H1 (cell line): ENCODE measurements around the gene ZSCAN25. TPM values are rescaled to one million over a fixed set of nuclear protein-coding genes. Genes with fewer than 3 reads are reported as not detected.

ENCODE experiments used
- CTCF ChIA-PET: fragments of 300-600 bp; sonication (Branson Sonifier 250); formaldehyde crosslinking; loops from one replicate; lab custom pipeline; 2021; ENCODE audit not compliant: partially characterized antibody; lab: Charles Lee
- POLR2A ChIA-PET: fragments of 300-600 bp; sonication (Branson Sonifier 250); formaldehyde crosslinking; loops from one replicate; lab custom pipeline; 2021; ENCODE audit warnings: inconsistent platforms; ENCODE audit not compliant: partially characterized antibody; lab: Charles Lee
- DNase-seq, 2 experiments: peaks; one replicate each; pipeline versions ENCODE4 v3.0.0 to v3.0.0-alpha.2; 2010 to 2022; ENCODE audit warnings: low spot score in 2 of 2, low read depth in 1 of 2, mixed read lengths in 1 of 2
- FAIRE-seq: peaks from 2 replicates; lab custom pipeline; 2011; peaks lifted over from hg19 to GRCh38; lab: Jason Lieb, UNC
- H2AFZ ChIP-seq: 2 replicates; pipeline ENCODE4 v1.8.1; 2012; ENCODE audit warnings: low read length, inconsistent platforms
- H2AK5ac ChIP-seq: 2 replicates; pipeline ENCODE4 v1.6.1; 2013; ENCODE audit warnings: low read depth, low read length
- H2BK120ac ChIP-seq: replicated peaks from 2 replicates; pipeline ENCODE3; 2013; ENCODE audit warnings: low read depth, low read length, inconsistent platforms
- H2BK12ac ChIP-seq: 2 replicates; pipeline ENCODE4 v1.6.1; 2013; ENCODE audit warnings: low read depth, low read length
- H2BK15ac ChIP-seq: 2 replicates; pipeline ENCODE4 v1.6.1; 2013; ENCODE audit warnings: low read length
- H2BK20ac ChIP-seq: 2 replicates; pipeline ENCODE4 v1.6.1; 2013; ENCODE audit warnings: low read length
- H2BK5ac ChIP-seq: 2 replicates; pipeline ENCODE4 v1.6.1; 2013; ENCODE audit warnings: low read depth, low read length
- H3K14ac ChIP-seq: 2 replicates; pipeline ENCODE4 v1.6.1; 2013; ENCODE audit warnings: inconsistent platforms; ENCODE audit not compliant: insufficient read length
- H3K18ac ChIP-seq: 2 replicates; pipeline ENCODE4 v1.6.1; 2013; ENCODE audit warnings: low read length; ENCODE audit errors: extremely low read depth
- H3K23ac ChIP-seq: 2 replicates; pipeline ENCODE4 v1.6.1; 2013; ENCODE audit warnings: inconsistent platforms; ENCODE audit not compliant: insufficient read length
- H3K23me2 ChIP-seq: 2 replicates; pipeline ENCODE4 v1.6.1; 2013; ENCODE audit warnings: low read depth, low read length
- H3K27ac ChIP-seq: 2 replicates; pipeline ENCODE4 v1.6.1; 2011; ENCODE audit warnings: low read depth, low read length, inconsistent platforms
- H3K27me3 ChIP-seq, 4 experiments: replicated peaks in 1 of 4; 1 replicate in 1 of 4; 2 replicates in 3 of 4; pipeline versions ENCODE4 v1.6.1 to v1.8.1; 2011 to 2013; ENCODE audit warnings: low read length in 3 of 4, mild to moderate bottlenecking in 3 of 4, inconsistent platforms in 2 of 4, mixed read lengths in 2 of 4, moderate library complexity in 1 of 4; ENCODE audit not compliant: control insufficient read depth in 3 of 4, insufficient read depth in 3 of 4; ENCODE audit errors: extremely low read depth in 1 of 4
- H3K36me3 ChIP-seq, 4 experiments: 2 replicates each; pipeline versions ENCODE4 v1.6.1 to v1.8.1; 2011 to 2013; ENCODE audit warnings: mild to moderate bottlenecking in 4 of 4, low read length in 3 of 4, moderate library complexity in 2 of 4, control low read depth in 1 of 4, inconsistent platforms in 1 of 4; ENCODE audit not compliant: insufficient read depth in 4 of 4, control insufficient read depth in 2 of 4
- H3K4ac ChIP-seq: replicated peaks from 2 replicates; pipeline ENCODE3; 2013; ENCODE audit warnings: low read length, low read depth, mixed read lengths, inconsistent platforms; ENCODE audit not compliant: insufficient read length
- H3K4me1 ChIP-seq, 4 experiments: replicated peaks in 1 of 4; 1 replicate in 1 of 4; 2 replicates in 3 of 4; pipeline versions ENCODE4 v1.6.1 to v1.8.1; 2011 to 2013; ENCODE audit warnings: low read length in 3 of 4, inconsistent platforms in 2 of 4, mixed read lengths in 1 of 4; ENCODE audit not compliant: insufficient read depth in 4 of 4, control insufficient read depth in 3 of 4
- H3K4me2 ChIP-seq, 2 experiments: 2 replicates each; pipeline versions ENCODE4 v1.6.1 to v1.8.1; 2011 to 2013; ENCODE audit warnings: low read depth in 2 of 2, low read length in 2 of 2, control low read depth in 1 of 2, inconsistent platforms in 1 of 2, mild to moderate bottlenecking in 1 of 2; ENCODE audit not compliant: insufficient read depth in 1 of 2
- H3K4me3 ChIP-seq, 4 experiments: fragments of 200-600, 300-600 bp in 1 of 4; sonication (generic), shearing (Covaris generic), sonication (Bioruptor Twin) in 1 of 4; 2 replicates each; pipeline versions ENCODE4 v1.5.1 to v1.8.1; 2011 to 2016; ENCODE audit warnings: low read length in 4 of 4, low read depth in 3 of 4, control low read depth in 2 of 4, inconsistent platforms in 2 of 4, mild to moderate bottlenecking in 2 of 4, mixed read lengths in 1 of 4, moderate library complexity in 1 of 4; ENCODE audit not compliant: insufficient read depth in 2 of 4; ENCODE audit errors: extremely low read depth in 1 of 4
- H3K56ac ChIP-seq: replicated peaks from 2 replicates; pipeline ENCODE3; 2013; ENCODE audit warnings: low read depth, mild to moderate bottlenecking, mixed read lengths, low read length, inconsistent platforms; ENCODE audit not compliant: insufficient read length
- H3K79me1 ChIP-seq: 2 replicates; pipeline ENCODE4 v1.6.1; 2013; ENCODE audit warnings: low read depth, low read length, control low read depth
- H3K79me2 ChIP-seq, 2 experiments: 2 replicates each; pipeline versions ENCODE4 v1.6.1 to v1.8.1; 2012 to 2013; ENCODE audit warnings: low read length in 2 of 2, mild to moderate bottlenecking in 2 of 2, inconsistent platforms in 1 of 2; ENCODE audit not compliant: insufficient read depth in 2 of 2, control insufficient read depth in 1 of 2
- H3K9ac ChIP-seq, 4 experiments: replicated peaks in 1 of 4; 1 replicate in 1 of 4; 2 replicates in 3 of 4; pipeline versions ENCODE4 v1.6.1 to v1.8.1; 2011 to 2013; ENCODE audit warnings: low read depth in 3 of 4, low read length in 3 of 4, control low read depth in 2 of 4, mild to moderate bottlenecking in 2 of 4, moderate library complexity in 2 of 4, inconsistent platforms in 1 of 4; ENCODE audit errors: extremely low read depth in 1 of 4
- H3K9me3 ChIP-seq, 2 experiments: 2 replicates each; pipeline versions ENCODE4 v1.6.1 to v1.8.1; 2012 to 2013; ENCODE audit warnings: mild to moderate bottlenecking in 2 of 2, moderate library complexity in 2 of 2, control low read depth in 1 of 2, inconsistent platforms in 1 of 2, low read depth in 1 of 2, low read length in 1 of 2, mixed read lengths in 1 of 2; ENCODE audit not compliant: insufficient read depth in 2 of 2
- H4K20me1 ChIP-seq, 2 experiments: replicated peaks in 1 of 2; 2 replicates each; pipeline versions ENCODE3 to v1.8.1; 2011 to 2013; ENCODE audit warnings: inconsistent platforms in 2 of 2, low read length in 2 of 2, mild to moderate bottlenecking in 1 of 2; ENCODE audit not compliant: insufficient read depth in 2 of 2, control insufficient read depth in 1 of 2
- H4K5ac ChIP-seq: 2 replicates; pipeline ENCODE4 v1.6.1; 2013; ENCODE audit warnings: low read length, low read depth, mixed read lengths, inconsistent platforms; ENCODE audit not compliant: insufficient read length
- H4K8ac ChIP-seq: 2 replicates; pipeline ENCODE4 v1.8.0; 2013; ENCODE audit warnings: mild to moderate bottlenecking, moderate library complexity, low read length, inconsistent platforms; ENCODE audit not compliant: insufficient read depth; ENCODE audit errors: extremely low read depth
- H4K91ac ChIP-seq: replicated peaks from 2 replicates; pipeline ENCODE3; 2013; ENCODE audit warnings: low read length, mixed read lengths, inconsistent platforms; ENCODE audit not compliant: insufficient read length
- JUN ChIP-seq: IDR thresholded peaks from 2 replicates; pipeline ENCODE4 v1.6.1; 2011; ENCODE audit warnings: low read depth, mild to moderate bottlenecking, improper control_type of control experiment, low read length
- RAD21 ChIP-seq, 2 experiments: IDR thresholded peaks in 1 of 2; conservative IDR thresholded peaks in 1 of 2; 2 replicates each; pipeline ENCODE4 v1.6.1; 2011; ENCODE audit warnings: low read depth in 2 of 2, low read length in 2 of 2, improper control_type of control experiment in 1 of 2, inconsistent platforms in 1 of 2, mild to moderate bottlenecking in 1 of 2, moderate library complexity in 1 of 2
- WGBS, 2 experiments: shearing (Covaris generic) in 1 of 2; methylation state at CpG; one replicate each; pipeline versions ENCODE4 v1.1.6 to v1.1.7; 2013 to 2015; ENCODE audit warnings: low lambda C conversion rate in 2 of 2, mixed read lengths in 2 of 2, inconsistent platforms in 1 of 2, low coverage in 1 of 2, missing lambda C conversion rate in 1 of 2; ENCODE audit not compliant: insufficient replicate concordance in 2 of 2, insufficient coverage in 1 of 2, insufficient read length in 1 of 2; ENCODE audit errors: extremely low coverage in 1 of 2, missing lambda C conversion rate in 1 of 2; 5-methylcytosine and 5-hydroxymethylcytosine counted together
- polyA plus RNA-seq, 7 experiments: library from polyadenylated mRNA; depleted of rRNA in 3 of 7; stranded (reverse) in 5 of 7; unstranded in 2 of 7; fragments of >200 nt in 5 of 7; fragments of 200-250 nt in 2 of 7; gene quantifications; 1 replicate in 5 of 7; 2 replicates in 1 of 7; 4 replicates in 1 of 7; pipeline versions ENCODE4 v1.2.1 to v1.2.3, GENCODE V29; 2011 to 2013; ENCODE audit warnings: missing spikeins in 2 of 7, mixed read lengths in 2 of 7
- total RNA-seq: library from RNA; stranded (reverse); fragmentation: NEBNext Ultra II Directional; extraction: Animal tissue kit (Norgen Biotek cat#: 25700); gene quantifications from 2 replicates; pipeline ENCODE4 v1.2.1, GENCODE V29; 2021
- TF ChIP-seq, protein P1 (sequence below), 3 experiments: IDR thresholded peaks; 1 replicate in 2 of 3; 2 replicates in 1 of 3; pipeline versions ENCODE4 v1.5.1 to v1.6.1; 2011; ENCODE audit warnings: low read length in 3 of 3, mild to moderate bottlenecking in 3 of 3, inconsistent platforms in 2 of 3, low read depth in 1 of 3, moderate library complexity in 1 of 3; ENCODE audit not compliant: insufficient read depth in 1 of 3; ENCODE audit errors: control extremely low read depth in 1 of 3
- TF ChIP-seq, protein P2 (sequence below): IDR thresholded peaks from 2 replicates; pipeline ENCODE4 v1.6.1; 2012; ENCODE audit warnings: inconsistent platforms

The ZSCAN25 gene
- total and polyA plus RNA-seq, 2 of the 8 experiments (the other 6 are each of a cell fraction or from before 2014, with no cell fraction given): 10.1 to 18.6 TPM

DNA sequence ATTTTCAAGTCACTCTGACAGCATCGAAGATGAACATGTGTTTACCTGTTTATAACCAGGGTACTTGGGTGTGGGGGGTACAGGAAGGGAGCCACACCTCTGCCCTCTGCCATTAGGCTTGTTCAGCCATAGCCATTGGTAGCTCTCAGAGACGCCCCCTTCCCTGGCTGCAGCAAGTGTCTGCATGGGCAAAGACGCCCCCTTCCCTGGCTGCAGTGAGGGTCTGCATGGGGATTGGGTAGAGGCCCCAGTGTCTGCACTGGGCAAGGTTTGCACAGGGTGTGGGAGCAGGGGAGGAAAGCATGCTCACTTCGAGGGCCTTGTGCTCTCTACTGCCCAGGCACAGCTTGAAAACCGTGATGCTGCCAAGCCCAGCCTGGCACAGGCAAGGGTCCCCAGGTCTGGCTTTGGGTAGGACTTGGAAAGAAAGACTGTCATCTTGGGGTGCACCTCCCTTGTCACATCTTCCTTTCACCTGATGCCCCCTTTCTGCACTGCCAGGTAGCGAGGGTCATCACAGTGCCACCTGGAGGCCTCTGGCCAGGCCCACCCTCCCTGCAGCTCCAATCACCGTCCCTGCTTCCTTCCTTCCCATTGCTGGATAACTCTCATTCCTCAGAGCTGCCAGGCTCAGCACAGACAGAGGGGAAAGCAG lies 15.0 kb upstream of the ZSCAN25 start:
- Histone ChIP-seq H3K27me3 (no peaks in the 10 kb centered on the region), H3K79me1 (no peaks in the 10 kb centered on the region), H3K36me3 (no peaks in the 10 kb centered on the region), H4K5ac (no peak overlapping the region), H3K27ac (no peak overlapping the region), H3K23me2 (no peaks in the 10 kb centered on the region; the same call in 1 of the 2 replicates), H3K14ac (no peak overlapping the region), H2BK12ac (peak overlapping the region; percentile 17; the same call in 1 of the 2 replicates), H3K4me1 (peaks cover 0 to 3% (median 2%) of the 10 kb centered on the region in 4 experiments; a peak in 3 of 7 replicates), H2BK5ac (no peak overlapping the region), H3K23ac (no peak overlapping the region), H2BK120ac (no peak overlapping the region), H3K79me2 (no peaks in the 10 kb centered on the region), H4K91ac (no peak overlapping the region), H2BK20ac (no peak overlapping the region), H2AFZ (peak overlapping the region; percentile 43), H4K20me1 (no peaks in the 10 kb centered on the region), H2BK15ac (no peak overlapping the region), H3K9me3 (no peaks in the 10 kb centered on the region), H3K4me3 (no peak overlapping the region; a peak in 1 of 8 replicates), H3K18ac (no peak overlapping the region), H3K4me2 (no peak overlapping the region), H3K56ac (no peak overlapping the region), H3K9ac (no peak overlapping the region), H4K8ac (no peak overlapping the region), H2AK5ac (no peak overlapping the region), H3K4ac (no peak overlapping the region)
- WGBS, 2 experiments: 66% methylated on average over 7 of the region's 7 CpGs; no CpG with 5 or more reads in 1 of the 2 experiments
- TF ChIP-seq, protein P1, sequence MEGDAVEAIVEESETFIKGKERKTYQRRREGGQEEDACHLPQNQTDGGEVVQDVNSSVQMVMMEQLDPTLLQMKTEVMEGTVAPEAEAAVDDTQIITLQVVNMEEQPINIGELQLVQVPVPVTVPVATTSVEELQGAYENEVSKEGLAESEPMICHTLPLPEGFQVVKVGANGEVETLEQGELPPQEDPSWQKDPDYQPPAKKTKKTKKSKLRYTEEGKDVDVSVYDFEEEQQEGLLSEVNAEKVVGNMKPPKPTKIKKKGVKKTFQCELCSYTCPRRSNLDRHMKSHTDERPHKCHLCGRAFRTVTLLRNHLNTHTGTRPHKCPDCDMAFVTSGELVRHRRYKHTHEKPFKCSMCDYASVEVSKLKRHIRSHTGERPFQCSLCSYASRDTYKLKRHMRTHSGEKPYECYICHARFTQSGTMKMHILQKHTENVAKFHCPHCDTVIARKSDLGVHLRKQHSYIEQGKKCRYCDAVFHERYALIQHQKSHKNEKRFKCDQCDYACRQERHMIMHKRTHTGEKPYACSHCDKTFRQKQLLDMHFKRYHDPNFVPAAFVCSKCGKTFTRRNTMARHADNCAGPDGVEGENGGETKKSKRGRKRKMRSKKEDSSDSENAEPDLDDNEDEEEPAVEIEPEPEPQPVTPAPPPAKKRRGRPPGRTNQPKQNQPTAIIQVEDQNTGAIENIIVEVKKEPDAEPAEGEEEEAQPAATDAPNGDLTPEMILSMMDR (IDR thresholded peaks at IDR 0.05; ENCODE audit: control extremely low read depth in 1 of 3, insufficient read depth in 1 of 3, low read depth in 1 of 3, low read length in 3 of 3): peak; percentile 75 to 90 (median 75)
- TF ChIP-seq JUN (no peak), RAD21 (IDR thresholded peaks at IDR 0.05 in 1 of 2, conservative IDR thresholded peaks at IDR 0.05 in 1 of 2; ENCODE audit: low read depth in 2 of 2, low read length in 2 of 2) (peak; percentile 42 to 47)
- TF ChIP-seq, protein P2, sequence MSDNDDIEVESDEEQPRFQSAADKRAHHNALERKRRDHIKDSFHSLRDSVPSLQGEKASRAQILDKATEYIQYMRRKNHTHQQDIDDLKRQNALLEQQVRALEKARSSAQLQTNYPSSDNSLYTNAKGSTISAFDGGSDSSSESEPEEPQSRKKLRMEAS: 0 out of 2 replicates have a peak, but pooled peaks have one; percentile 19
- ChIA-PET CTCF (interaction anchor here (1.0 to 4.4 kb wide), 10 partner anchors 9 to 278 kb away, joined by 3 to 28 read pairs (median 4); partner anchors contain the start of gene ZSCAN25), POLR2A (interaction anchor here (0.6 to 2.9 kb wide), 4 partner anchors 14 to 342 kb away, joined by 3 to 11 read pairs (median 4); partner anchors contain the start of gene ZSCAN25)
- DNase-seq: peak; percentile 25 to 68
- FAIRE-seq: peak; percentile 82
